GM13977 (cell line): ENCODE measurements around the gene ZIC1.

ENCODE experiments used
- DNase-seq: peaks from one replicate; pipeline ENCODE4 v3.0.0; 2012; ENCODE audit warnings: low spot score
- CTCF ChIP-seq: IDR thresholded peaks from 2 replicates; pipeline ENCODE4 v1.5.1; 2012; ENCODE audit warnings: mild to moderate bottlenecking, control low read depth; ENCODE audit not compliant: insufficient read depth; ENCODE audit errors: extremely low read depth, missing control alignments
- in situ Hi-C: fragments of 300-500 bp; cut with MboI; formaldehyde crosslinking; loops from one replicate; pipeline ENCODE4 v1.12.0; 2022; ENCODE audit warnings: low sequenced_read_pairs, low pct_unique_long_range_greater_than_20kb, mixed read lengths, inconsistent platforms; ENCODE audit not compliant: unreplicated experiment

Gene ZIC1

GRCh38 chr3:147407498-147408187, 1.5 kb upstream of the ZIC1 start:
- TF ChIP-seq CTCF = no peak
- in situ Hi-C loops = no loop called here

GRCh38 chr3:147408188-147409100, 721 bp upstream of the ZIC1 start:
- in situ Hi-C loops = no loop called here
- no peak for DNase-seq
- no peak for TF ChIP-seq CTCF

More at GRCh38 chr3:147407498-147408187, 1.5 kb upstream of the ZIC1 start:
- no peak for DNase-seq

GRCh38 chr3:147410116-147410525, 956 bp downstream of the ZIC1 start:
- DNase-seq = no peak
- no peak for TF ChIP-seq CTCF
- in situ Hi-C loops = no loop called here

- TF ChIP-seq CTCF = no peak
- DNase-seq = no peak
- in situ Hi-C loops = no loop called here
Measured at GRCh38 chr3:147410526-147411237, 1.5 kb downstream of the ZIC1 start.

- no peak for DNase-seq
- no peak for TF ChIP-seq CTCF
- in situ Hi-C loops = no loop called here
Measured at GRCh38 chr3:147411238-147411814, 2.2 kb downstream of the ZIC1 start.

GRCh38 chr3:147411815-147412241, 2.7 kb downstream of the ZIC1 start:
- no peak for TF ChIP-seq CTCF
- no peak for DNase-seq
- in situ Hi-C loops = no loop called here
